Chondrocyte (in vitro differentiated cells): ENCODE results near the gene LAPTM5. TPM values are rescaled to one million over a fixed set of nuclear protein-coding genes. Genes with fewer than 3 reads are reported as not detected.
A peak's percentile ranks its signal among the peaks of the same experiment; 100 is the strongest.

Experiments used
- DNase-seq: peaks from one replicate; pipeline ENCODE4 v3.0.0; 2021; ENCODE audit warnings: mixed read lengths, low spot score
- H3K27ac Mint-ChIP-seq: one replicate; pipeline ENCODE4 v1.8.0; 2021; ENCODE audit warnings: mild to moderate bottlenecking, moderate library complexity, mixed read lengths; ENCODE audit not compliant: unreplicated experiment
- H3K27me3 Mint-ChIP-seq: 2 replicates; pipeline ENCODE4 v1.8.0; 2021; ENCODE audit warnings: low read depth, mixed read lengths
- H3K36me3 Mint-ChIP-seq: 2 replicates; pipeline ENCODE4 v1.8.0; 2021; ENCODE audit warnings: low read depth, mixed read lengths
- H3K4me1 Mint-ChIP-seq: 2 replicates; pipeline ENCODE4 v1.8.0; 2021; ENCODE audit warnings: low read depth, mild to moderate bottlenecking, mixed read lengths
- H3K4me3 Mint-ChIP-seq: one replicate; pipeline ENCODE4 v1.8.0; 2021; ENCODE audit warnings: mild to moderate bottlenecking, moderate library complexity, mixed read lengths; ENCODE audit not compliant: unreplicated experiment
- H3K9me3 Mint-ChIP-seq: 2 replicates; pipeline ENCODE4 v1.8.0; 2021; ENCODE audit warnings: low read depth, mixed read lengths
- CTCF ChIP-seq: fragments of 200-600 bp; sonication (generic); IDR thresholded peaks from 2 replicates; pipeline ENCODE4 v1.5.0; 2021; ENCODE audit warnings: antibody characterized with exemption, mild to moderate bottlenecking, moderate library complexity
- total RNA-seq: library from RNA; stranded (reverse); gene quantifications from 3 replicates; pipeline ENCODE4 v1.2.1, GENCODE V29; 2021

LAPTM5 gene
- total RNA-seq, 1 donor from 2014 or later: not detected

- Mint-ChIP-seq H3K36me3 (no peaks in the 10 kb centered on the region), H3K27me3 (peaks cover 3% of the 10 kb centered on the region), H3K4me1 (peaks cover 3% of the 10 kb centered on the region), H3K27ac (no peak overlapping the region), H3K4me3 (no peak overlapping the region), H3K9me3 (no peaks in the 10 kb centered on the region)
- DNase-seq: no peak
- peak; percentile 68 for TF ChIP-seq CTCF
Observed at GRCh38 chr1:30777904-30778153, 20.3 kb upstream of the LAPTM5 start.

DNA sequence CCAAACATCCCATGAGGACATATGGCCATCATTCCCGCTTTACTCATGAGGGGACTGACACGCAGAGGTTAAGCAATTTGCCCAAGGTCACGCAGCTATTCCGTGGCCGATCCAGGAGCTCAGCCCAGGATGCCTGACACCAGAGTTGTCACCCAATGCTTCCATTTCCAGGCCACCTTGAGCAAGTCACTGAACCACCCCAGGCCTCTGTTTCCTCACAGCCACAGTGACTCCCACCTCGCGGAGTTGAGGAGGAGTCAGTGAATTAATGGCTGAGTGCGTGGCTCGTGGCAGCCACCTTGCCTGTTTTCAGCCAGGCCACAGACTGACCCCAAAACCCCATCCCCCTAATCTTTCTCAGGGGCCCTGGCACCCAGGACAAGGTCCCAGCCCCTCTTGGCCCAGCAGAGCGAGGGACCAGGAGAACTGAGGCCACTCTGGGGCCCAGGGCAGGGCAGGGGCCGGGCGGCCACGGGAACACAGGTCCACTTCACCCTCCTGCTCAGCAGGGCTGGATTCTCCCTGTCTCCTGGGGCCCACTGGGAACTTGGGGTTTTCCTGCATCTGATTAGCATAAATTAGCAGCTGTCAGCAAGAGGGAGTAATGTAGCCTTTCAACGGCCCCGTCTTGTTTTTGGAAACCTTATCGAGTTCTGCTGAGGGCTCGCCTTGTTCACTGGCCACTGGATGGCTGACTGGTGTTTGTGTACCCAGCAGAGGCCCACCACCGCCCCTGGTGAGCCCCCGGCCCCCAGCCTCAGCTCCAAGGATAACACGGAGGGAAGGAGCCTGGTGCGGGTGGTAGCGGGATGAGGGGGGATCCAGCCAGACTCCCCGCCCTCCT is 19.7 kb upstream of the LAPTM5 start:
- H3K4me3 Mint-ChIP-seq: no peak overlapping the region
- H3K9me3 Mint-ChIP-seq: no peaks in the 10 kb centered on the region
- DNase-seq: no peak
- H3K4me1 Mint-ChIP-seq: peaks cover under 1% of the 10 kb centered on the region
- TF ChIP-seq CTCF: no peak
- H3K36me3 Mint-ChIP-seq: no peaks in the 10 kb centered on the region
- H3K27ac Mint-ChIP-seq: no peak overlapping the region
- peaks cover 6% of the 10 kb centered on the region for H3K27me3 Mint-ChIP-seq

DNA sequence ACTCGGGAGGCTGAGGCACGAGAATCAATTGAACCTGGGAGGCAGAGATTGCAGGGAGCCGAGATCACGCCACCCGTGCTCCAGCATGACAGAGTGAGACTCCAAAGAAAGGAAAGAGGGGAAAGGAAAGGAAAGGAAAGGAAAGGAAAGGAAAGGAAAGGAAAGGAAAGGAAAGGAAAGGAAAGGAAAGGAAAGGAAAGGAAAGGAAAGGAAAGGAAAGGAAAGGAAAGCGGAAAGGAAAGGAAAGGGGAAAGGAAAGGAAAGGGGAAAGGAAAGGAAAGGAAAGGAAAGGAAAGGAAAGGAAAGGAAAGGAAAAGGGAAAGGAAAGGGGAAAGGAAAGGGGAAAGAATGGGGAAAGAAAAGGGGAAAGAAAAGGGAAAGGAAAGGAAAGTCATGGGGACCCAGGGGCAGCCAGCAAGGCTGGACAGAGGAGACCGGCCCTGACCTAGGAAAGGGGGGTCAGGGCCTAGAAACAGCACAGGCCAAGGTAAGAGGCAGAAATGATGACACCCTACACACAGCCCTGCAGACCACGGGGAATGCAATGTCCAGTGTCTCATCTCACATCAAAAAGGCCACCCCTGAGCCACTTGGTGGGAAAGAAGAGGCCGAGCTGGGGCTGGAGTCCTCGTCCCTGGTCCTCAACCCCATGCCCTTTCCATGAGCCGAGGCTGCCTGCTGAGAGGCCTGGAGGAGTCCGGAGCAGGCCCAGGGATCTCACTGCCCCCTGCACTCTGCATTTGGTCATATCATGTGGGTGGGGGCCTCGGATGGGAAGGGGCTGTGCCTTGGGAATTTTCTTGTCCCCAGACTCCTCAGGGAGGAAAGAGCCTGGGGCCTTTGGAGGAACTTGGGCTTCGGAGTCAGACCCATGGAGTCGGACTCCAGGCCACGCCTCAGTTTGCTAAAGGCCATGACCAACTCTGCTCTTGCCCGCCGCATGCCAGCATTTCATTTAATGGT is 18.8 kb upstream of the LAPTM5 start:
- Mint-ChIP-seq H3K4me3 (no peak overlapping the region), H3K27me3 (peaks cover 8% of the 10 kb centered on the region), H3K27ac (no peak overlapping the region), H3K36me3 (no peaks in the 10 kb centered on the region), H3K4me1 (no peaks in the 10 kb centered on the region), H3K9me3 (no peaks in the 10 kb centered on the region)
- DNase-seq: no peak
- no peak for TF ChIP-seq CTCF

DNA sequence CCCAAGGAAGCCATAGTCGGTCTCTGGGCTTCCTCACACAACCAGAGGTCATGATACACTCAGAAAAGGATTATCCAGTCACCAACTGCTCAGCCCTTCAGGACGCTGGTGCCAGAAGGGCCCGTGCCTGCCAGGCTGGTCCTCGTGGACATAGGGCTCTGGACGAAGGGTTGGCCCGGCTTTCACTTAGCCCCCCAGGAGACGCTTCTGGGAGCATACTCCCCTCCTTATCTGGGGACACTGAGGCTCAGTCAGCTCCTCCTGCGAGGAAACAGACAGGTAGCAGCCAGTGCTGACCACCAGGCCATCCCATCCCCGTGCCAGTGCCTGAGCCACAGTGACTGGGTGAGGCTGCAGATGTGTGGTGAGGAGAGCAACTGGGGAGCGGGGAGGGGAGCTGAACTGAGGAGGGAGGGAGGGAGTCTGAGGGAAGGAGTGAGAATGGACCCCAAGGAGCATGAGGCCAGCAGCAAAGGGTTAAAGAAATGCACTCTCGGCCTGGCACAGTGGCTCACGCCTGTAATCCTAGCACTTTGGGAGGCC is 17.9 kb upstream of the LAPTM5 start:
- DNase-seq: no peak
- Mint-ChIP-seq H3K9me3 (no peaks in the 10 kb centered on the region), H3K27ac (no peak overlapping the region), H3K36me3 (no peaks in the 10 kb centered on the region), H3K27me3 (peaks cover 6% of the 10 kb centered on the region), H3K4me3 (no peak overlapping the region), H3K4me1 (no peaks in the 10 kb centered on the region)
- no peak for TF ChIP-seq CTCF
